Pancreas (tissue), 10 donors: ENCODE results near the gene CWC22. TPM values are rescaled to one million over a fixed set of nuclear protein-coding genes. Genes with fewer than 3 reads are reported as not detected.
"Not testable (repeated sequence)": the region's sequence is repeated elsewhere in the genome, so short reads cannot be mapped to it uniquely, and the experiment has no call there.

Experiments
- ATAC-seq, 4 donors: fragments of 200-7000 bp; cut with Tn5 transposase; one replicate each; pipeline versions ENCODE4 v1.8.0 to v1.9.1; 2020; ENCODE audit warnings: mild to moderate bottlenecking in 4 of 4, moderate library complexity in 4 of 4
- DNase-seq, 6 donors: peaks; one replicate each; pipeline ENCODE4 v3.0.0-alpha.2; 2020
- FAIRE-seq: peaks from 2 replicates; lab custom pipeline; 2012; peaks lifted over from hg19 to GRCh38; lab: Jason Lieb, UNC
- H3K27ac ChIP-seq, 4 donors: fragments of 200-600 bp; sonication (generic); 1 replicate in 3 of 4; 2 replicates in 1 of 4; pipeline versions ENCODE4 v1.5.0 to v1.8.0; 2020
- H3K27me3 ChIP-seq, 4 donors: fragments of 200-600 bp; one replicate each; pipeline ENCODE4 v1.8.0; 2021
- H3K36me3 ChIP-seq, 3 donors: fragments of 200-600 bp; sonication (generic) in 1 of 3; one replicate each; pipeline versions ENCODE4 v1.5.0 to v1.8.0; 2020 to 2021
- H3K4me1 ChIP-seq, 3 donors: fragments of 200-600 bp; one replicate each; pipeline ENCODE4 v1.8.0; 2021
- H3K4me3 ChIP-seq, 4 donors: fragments of 200-600 bp; sonication (generic) in 2 of 4; one replicate each; pipeline versions ENCODE4 v1.5.0 to v1.8.0; 2020 to 2021
- H3K9me3 ChIP-seq, 4 donors: fragments of 200-600 bp; one replicate each; pipeline ENCODE4 v1.8.0; 2021
- CTCF ChIP-seq, 4 donors: fragments of 200-600 bp; sonication (generic) in 3 of 4; IDR thresholded peaks; one replicate each; pipeline versions ENCODE4 v1.5.0 to v1.8.0; 2021; ENCODE audit warnings: antibody characterized with exemption in 4 of 4
- WGBS, 2 donors: extraction: QIAGEN DNeasy Blood & Tissue Kit; methylation state at CpG; one replicate each; pipeline ENCODE4 v1.1.7; 2013; 5-methylcytosine and 5-hydroxymethylcytosine counted together
- intact Hi-C, 3 donors: fragments of 100-400 bp; cut with DNase I; formaldehyde crosslinking; loops; one replicate each; pipeline versions ENCODE4 v1.11.1 to v1.14.2; 2022
- polyA plus RNA-seq, 2 donors: library from polyadenylated mRNA; stranded (reverse); fragments of 200-250 nt; gene quantifications; one replicate each; pipeline ENCODE4 v1.2.3, GENCODE V29; 2013
- total RNA-seq, 6 donors: library from RNA; stranded (reverse); fragmentation: NEBNext Ultra II Directional in 4 of 6; extraction: Animal tissue kit (Norgen Biotek cat#: 25700) in 4 of 6; gene quantifications; one replicate each; pipeline versions ENCODE4 v1.2.1 to v1.2.4, GENCODE V29; 2021 to 2023
- donor health status: healthy with polysubstance abuse.
- donor health status: DM: no; HTN: no; CAD: no; lungs with moderate emphysema.
- donor health status: DM: no; HTN: no; CAD: no.
- donor health status: control.
- donor health status: control.
- donor health status: Bipolar disorder and iron deficiency.
- donor health status: DM: yes; HTN: yes; CAD: no.
- donor health status: DM: no; HTN: no; CAD: no.
- donor health status: DM: no; HTN: no; CAD: no.
- donor health status: DM: yes; HTN: yes; CAD: no.

CWC22 gene
- total and polyA plus RNA-seq, 8 donors, result 4.7 to 10.4 (median 7.0) TPM

- WGBS, 2 donors, result 49 to 53% methylated on average over 5 of the region's 5 CpGs
- DNase-seq (no peak), FAIRE-seq (no peak), ATAC-seq (no peak)
- Histone ChIP-seq H3K4me3 (no peak overlapping the region), H3K27ac (no peak overlapping the region), H3K4me1 (no peaks in the 10 kb centered on the region), H3K27me3 (no peaks in the 10 kb centered on the region), H3K9me3 (no peaks in the 10 kb centered on the region), H3K36me3 (no peaks in the 10 kb centered on the region)
- intact Hi-C loops, result no loop called here
- TF ChIP-seq CTCF (IDR thresholded peaks at IDR 0.05), result no peak
These were observed 9.0 kb upstream of the CWC22 start for GRCh38 chr2:180015951-180016709.

GRCh38 chr2:180012523-180012922 lies 5.4 kb upstream of the CWC22 start:
- DNase-seq (no peak), ATAC-seq (no peak), FAIRE-seq (no peak)
- TF ChIP-seq CTCF (IDR thresholded peaks at IDR 0.05), result no peak
- no peaks in the 10 kb centered on the region for H3K36me3 ChIP-seq
- no peaks in the 10 kb centered on the region for H3K9me3 ChIP-seq
- intact Hi-C loops, result no loop called here
- no peak overlapping the region for H3K27ac ChIP-seq
- WGBS, 2 donors, result 79 to 83% methylated on average over 4 of the region's 4 CpGs
- H3K4me1 ChIP-seq, result no peaks in the 10 kb centered on the region
- H3K27me3 ChIP-seq, result no peaks in the 10 kb centered on the region
- H3K4me3 ChIP-seq, result no peak overlapping the region

- no peaks in the 10 kb centered on the region for H3K9me3 ChIP-seq
- 56 to 67% methylated on average over 2 of the region's 2 CpGs for WGBS, 2 donors
- FAIRE-seq (no peak), DNase-seq (no peak), ATAC-seq (no peak)
- intact Hi-C loops, result no loop called here
- H3K36me3 ChIP-seq, result no peaks in the 10 kb centered on the region
- no peak overlapping the region for H3K27ac ChIP-seq
- peaks cover 0 to 6% (median 4%) of the 10 kb centered on the region in 3 donors for H3K4me1 ChIP-seq
- TF ChIP-seq CTCF (IDR thresholded peaks at IDR 0.05), result no peak
- H3K4me3 ChIP-seq, result no peak overlapping the region
- no peaks in the 10 kb centered on the region for H3K27me3 ChIP-seq
These were observed 3.6 kb upstream of the CWC22 start for GRCh38 chr2:180010701-180011100.

- 3% methylated on average over 7 of the region's 7 CpGs for WGBS, 2 donors
- H3K4me3 ChIP-seq, result peak overlapping the region; percentile 69 to 86 (median 77)
- no peaks in the 10 kb centered on the region for H3K36me3 ChIP-seq
- intact Hi-C loops, result no loop called here
- DNase-seq, result no peak
- H3K4me1 ChIP-seq, result peaks cover 0 to 11% (median 11%) of the 10 kb centered on the region in 3 donors
- H3K27ac ChIP-seq, result peak overlapping the region in 2 of 4 donors; percentile 92 to 96
- H3K27me3 ChIP-seq, result no peaks in the 10 kb centered on the region
- TF ChIP-seq CTCF (IDR thresholded peaks at IDR 0.05), result no peak
- no peaks in the 10 kb centered on the region for H3K9me3 ChIP-seq
- ATAC-seq, result no peak
- FAIRE-seq, result no peak
These were observed 866 bp downstream of the CWC22 start for GRCh38 chr2:180006231-180006630.

- 93 to 95% methylated on average over 7 of the region's 7 CpGs for WGBS, 2 donors
- FAIRE-seq, result not testable (repeated sequence)
These were observed 1.6 kb downstream of the CWC22 start for GRCh38 chr2:180005465-180005864.

More at GRCh38 chr2:180005465-180005864, 1.6 kb downstream of the CWC22 start:
- Histone ChIP-seq H3K4me3 (peak overlapping the region in 1 of 4 donors; percentile 86), H3K4me1 (peaks cover 0 to 11% (median 11%) of the 10 kb centered on the region in 3 donors)
- intact Hi-C loops, H3K27ac ChIP-seq, H3K36me3 ChIP-seq, DNase-seq, ATAC-seq, H3K9me3 ChIP-seq, H3K27me3 ChIP-seq: not testable (repeated sequence)
